ENCODE measurements around the gene FOXN1. TPM values are rescaled to one million over a fixed set of nuclear protein-coding genes. Genes with fewer than 3 reads are reported as not detected.

Gene FOXN1
- total RNA-seq, 1 donor from 2014 or later = not detected

GRCh38 chr17:28474111-28474531 is 32.0 kb upstream of the FOXN1 start:
- Histone ChIP-seq H3K4me2 (ENCODE audit: low read length) (no peak overlapping the region), H3K4me3 (ENCODE audit: insufficient read depth, low read depth, low read length) (no peak overlapping the region), H3K27me3 (ENCODE audit: insufficient read depth, low read length) (peaks cover 30% of the 10 kb centered on the region), H3K79me2 (ENCODE audit: insufficient read depth, low read length) (no peaks in the 10 kb centered on the region), H3K4me1 (ENCODE audit: insufficient read depth, low read length) (no peaks in the 10 kb centered on the region), H3K27ac (ENCODE audit: low read depth, low read length) (no peak overlapping the region), H3K9me3 (ENCODE audit: insufficient read depth, low read depth, low read length) (no peaks in the 10 kb centered on the region), H3K9ac (ENCODE audit: low read length) (no peak overlapping the region), H3K36me3 (ENCODE audit: insufficient read depth, low read length) (no peaks in the 10 kb centered on the region), H4K20me1 (ENCODE audit: insufficient read depth, low read length) (no peaks in the 10 kb centered on the region), H2AFZ (ENCODE audit: low read depth, low read length) (no peak overlapping the region)
- Mint-ChIP-seq H3K4me1 (ENCODE audit: low read depth, unreplicated experiment) (peaks cover 14% of the 10 kb centered on the region), H3K9me3 (ENCODE audit: unreplicated experiment) (peaks cover 2% of the 10 kb centered on the region), H3K36me3 (ENCODE audit: low read depth, unreplicated experiment) (peaks cover 3% of the 10 kb centered on the region), H3K4me3 (ENCODE audit: unreplicated experiment) (no peak overlapping the region), H3K27me3 (ENCODE audit: low read depth, unreplicated experiment) (peaks cover 47% of the 10 kb centered on the region), H3K27ac (ENCODE audit: unreplicated experiment) (no peak overlapping the region)
- FAIRE-seq (no peak), DNase-seq (ENCODE audit: low read depth) (no peak)
- TF ChIP-seq CTCF (IDR thresholded peaks at IDR 0.05; ENCODE audit: insufficient read depth, low read depth, low read length) = no peak
- TF ChIP-seq EZH2 (IDR thresholded peaks at IDR 0.05; ENCODE audit: insufficient read depth, low read length) = no peak

GRCh38 chr17:28475151-28475900 is 30.8 kb upstream of the FOXN1 start:
- Histone ChIP-seq H3K27ac (ENCODE audit: low read depth, low read length) (no peak overlapping the region), H4K20me1 (ENCODE audit: insufficient read depth, low read length) (no peaks in the 10 kb centered on the region), H3K9me3 (ENCODE audit: insufficient read depth, low read depth, low read length) (no peaks in the 10 kb centered on the region), H3K4me2 (ENCODE audit: low read length) (no peak overlapping the region), H3K79me2 (ENCODE audit: insufficient read depth, low read length) (no peaks in the 10 kb centered on the region), H3K9ac (ENCODE audit: low read length) (no peak overlapping the region), H3K4me3 (ENCODE audit: insufficient read depth, low read depth, low read length) (no peak overlapping the region), H3K27me3 (ENCODE audit: insufficient read depth, low read length) (peaks cover 25% of the 10 kb centered on the region), H3K4me1 (ENCODE audit: insufficient read depth, low read length) (no peaks in the 10 kb centered on the region), H2AFZ (ENCODE audit: low read depth, low read length) (no peak overlapping the region), H3K36me3 (ENCODE audit: insufficient read depth, low read length) (no peaks in the 10 kb centered on the region)
- Mint-ChIP-seq H3K27me3 (ENCODE audit: low read depth, unreplicated experiment) (peaks cover 41% of the 10 kb centered on the region), H3K9me3 (ENCODE audit: unreplicated experiment) (peaks cover 2% of the 10 kb centered on the region), H3K4me1 (ENCODE audit: low read depth, unreplicated experiment) (peaks cover 14% of the 10 kb centered on the region), H3K4me3 (ENCODE audit: unreplicated experiment) (no peak overlapping the region), H3K27ac (ENCODE audit: unreplicated experiment) (no peak overlapping the region), H3K36me3 (ENCODE audit: low read depth, unreplicated experiment) (peaks cover 3% of the 10 kb centered on the region)
- DNase-seq (ENCODE audit: low read depth) = no peak
- TF ChIP-seq EZH2 (IDR thresholded peaks at IDR 0.05; ENCODE audit: insufficient read depth, low read length) = no peak
- no peak for FAIRE-seq

GRCh38 chr17:28476076-28476865 is 29.9 kb upstream of the FOXN1 start:
- Mint-ChIP-seq H3K4me1 (ENCODE audit: low read depth, unreplicated experiment) (peaks cover 9% of the 10 kb centered on the region), H3K27me3 (ENCODE audit: low read depth, unreplicated experiment) (peaks cover 42% of the 10 kb centered on the region), H3K9me3 (ENCODE audit: unreplicated experiment) (peaks cover 2% of the 10 kb centered on the region), H3K4me3 (ENCODE audit: unreplicated experiment) (no peak overlapping the region), H3K36me3 (ENCODE audit: low read depth, unreplicated experiment) (peaks cover 3% of the 10 kb centered on the region), H3K27ac (ENCODE audit: unreplicated experiment) (no peak overlapping the region)
- H3K27ac ChIP-seq (ENCODE audit: low read depth, low read length) = no peak overlapping the region
- no peaks in the 10 kb centered on the region for H3K79me2 ChIP-seq (ENCODE audit: insufficient read depth, low read length)
- no peaks in the 10 kb centered on the region for H3K4me1 ChIP-seq (ENCODE audit: insufficient read depth, low read length)
- H3K36me3 ChIP-seq (ENCODE audit: insufficient read depth, low read length) = no peaks in the 10 kb centered on the region
- no peak for TF ChIP-seq EZH2 (IDR thresholded peaks at IDR 0.05; ENCODE audit: insufficient read depth, low read length)
- no peak for TF ChIP-seq CTCF (IDR thresholded peaks at IDR 0.05; ENCODE audit: insufficient read depth, low read depth, low read length)
- no peaks in the 10 kb centered on the region for H3K9me3 ChIP-seq (ENCODE audit: insufficient read depth, low read depth, low read length)
- H3K4me2 ChIP-seq (ENCODE audit: low read length) = no peak overlapping the region
- H2AFZ ChIP-seq (ENCODE audit: low read depth, low read length) = no peak overlapping the region
- DNase-seq (ENCODE audit: low read depth) (no peak), FAIRE-seq (no peak)
- H3K9ac ChIP-seq (ENCODE audit: low read length) = no peak overlapping the region
- H4K20me1 ChIP-seq (ENCODE audit: insufficient read depth, low read length) = no peaks in the 10 kb centered on the region
- H3K4me3 ChIP-seq (ENCODE audit: insufficient read depth, low read depth, low read length) = no peak overlapping the region
- peaks cover 22% of the 10 kb centered on the region for H3K27me3 ChIP-seq (ENCODE audit: insufficient read depth, low read length)

Measured in astrocyte (in vitro differentiated cells and primary cell).